ENCODE measurements around the gene MACROD2.

MACROD2 gene

GRCh38 chr20:15593081-15593480 is 1597.8 kb downstream of the MACROD2 start:
- DNase-seq (ENCODE audit: low read depth in 4 of 4, low spot score in 1 of 4): no peak

GRCh38 chr20:15594158-15594695 is 1598.9 kb downstream of the MACROD2 start:
- no peak for DNase-seq (ENCODE audit: low read depth in 4 of 4, low spot score in 1 of 4)

- no peak for DNase-seq (ENCODE audit: low read depth in 4 of 4, low spot score in 1 of 4)
Measured at GRCh38 chr20:15596220-15596890, 1601.0 kb downstream of the MACROD2 start.

GRCh38 chr20:15597306-15597705 is 1602.0 kb downstream of the MACROD2 start:
- no peak for DNase-seq (ENCODE audit: low read depth in 4 of 4, low spot score in 1 of 4)

- DNase-seq (ENCODE audit: low read depth in 4 of 4, low spot score in 1 of 4): no peak
Measured at GRCh38 chr20:15599961-15600360, 1604.6 kb downstream of the MACROD2 start.

- DNase-seq (ENCODE audit: low read depth in 4 of 4, low spot score in 1 of 4): no peak
Measured at GRCh38 chr20:15600565-15600964, 1605.2 kb downstream of the MACROD2 start.

- DNase-seq (ENCODE audit: low read depth in 4 of 4, low spot score in 1 of 4): no peak
Measured at GRCh38 chr20:15603506-15603905, 1608.2 kb downstream of the MACROD2 start.

GRCh38 chr20:15603978-15604805 is 1608.9 kb downstream of the MACROD2 start:
- DNase-seq (ENCODE audit: low read depth in 4 of 4, low spot score in 1 of 4): no peak

- no peak for DNase-seq (ENCODE audit: low read depth in 4 of 4, low spot score in 1 of 4)
Measured at GRCh38 chr20:15609921-15610320, 1614.6 kb downstream of the MACROD2 start.

- no peak for DNase-seq (ENCODE audit: low read depth in 4 of 4, low spot score in 1 of 4)
Measured at GRCh38 chr20:15610787-15611186, 1615.5 kb downstream of the MACROD2 start.

- no peak for DNase-seq (ENCODE audit: low read depth in 4 of 4, low spot score in 1 of 4)
Measured at GRCh38 chr20:15611541-15611940, 1616.2 kb downstream of the MACROD2 start.

- no peak for DNase-seq (ENCODE audit: low read depth in 4 of 4, low spot score in 1 of 4)
Measured at GRCh38 chr20:15612198-15612597, 1616.9 kb downstream of the MACROD2 start.

- no peak for DNase-seq (ENCODE audit: low read depth in 4 of 4, low spot score in 1 of 4)
Measured at GRCh38 chr20:15612769-15613168, 1617.5 kb downstream of the MACROD2 start.

- DNase-seq (ENCODE audit: low read depth in 4 of 4, low spot score in 1 of 4): no peak
Measured at GRCh38 chr20:15613530-15613929, 1618.2 kb downstream of the MACROD2 start.

- DNase-seq (ENCODE audit: low read depth in 4 of 4, low spot score in 1 of 4): no peak
Measured at GRCh38 chr20:15616626-15617025, 1621.3 kb downstream of the MACROD2 start.

GRCh38 chr20:15618110-15618509 is 1622.8 kb downstream of the MACROD2 start:
- DNase-seq (ENCODE audit: low read depth in 4 of 4, low spot score in 1 of 4): no peak

GRCh38 chr20:15618912-15619311 is 1623.6 kb downstream of the MACROD2 start:
- DNase-seq (ENCODE audit: low read depth in 4 of 4, low spot score in 1 of 4): no peak

- no peak for DNase-seq (ENCODE audit: low read depth in 4 of 4, low spot score in 1 of 4)
Measured at GRCh38 chr20:15619341-15619740, 1624.0 kb downstream of the MACROD2 start.

GRCh38 chr20:15619816-15620215 is 1624.5 kb downstream of the MACROD2 start:
- no peak for DNase-seq (ENCODE audit: low read depth in 4 of 4, low spot score in 1 of 4)

GRCh38 chr20:15622368-15622767 is 1627.1 kb downstream of the MACROD2 start:
- no peak for DNase-seq (ENCODE audit: low read depth in 4 of 4, low spot score in 1 of 4)

GRCh38 chr20:15623215-15623614 is 1627.9 kb downstream of the MACROD2 start:
- no peak for DNase-seq (ENCODE audit: low read depth in 4 of 4, low spot score in 1 of 4)

- DNase-seq (ENCODE audit: low read depth in 4 of 4, low spot score in 1 of 4): no peak
Measured at GRCh38 chr20:15625981-15626380, 1630.7 kb downstream of the MACROD2 start.
